Astrocyte of the spinal cord (primary cell): ENCODE measurements around the gene CSAD.
"Not testable (repeated sequence)": the region's sequence is repeated elsewhere in the genome, so short reads cannot be mapped to it uniquely, and the experiment has no call there.

Source experiments
- DNase-seq: peaks from one replicate; pipeline ENCODE4 v3.0.0; 2011; ENCODE audit warnings: low read depth, low spot score
- H3K4me3 ChIP-seq: 2 replicates; pipeline ENCODE4 v1.5.1; 2011; ENCODE audit warnings: low read depth, mild to moderate bottlenecking, low read length, moderate library complexity
- in situ Hi-C: cut with HindIII; loops from 2 replicates; pipeline ENCODE4 v1.10.0; 2017; ENCODE audit warnings: low sequenced_read_pairs
- TF ChIP-seq, protein P1 (sequence below): IDR thresholded peaks from 2 replicates; pipeline ENCODE4 v1.5.1; 2012; ENCODE audit warnings: low read depth, mild to moderate bottlenecking, low read length, inconsistent platforms

CSAD gene

DNA sequence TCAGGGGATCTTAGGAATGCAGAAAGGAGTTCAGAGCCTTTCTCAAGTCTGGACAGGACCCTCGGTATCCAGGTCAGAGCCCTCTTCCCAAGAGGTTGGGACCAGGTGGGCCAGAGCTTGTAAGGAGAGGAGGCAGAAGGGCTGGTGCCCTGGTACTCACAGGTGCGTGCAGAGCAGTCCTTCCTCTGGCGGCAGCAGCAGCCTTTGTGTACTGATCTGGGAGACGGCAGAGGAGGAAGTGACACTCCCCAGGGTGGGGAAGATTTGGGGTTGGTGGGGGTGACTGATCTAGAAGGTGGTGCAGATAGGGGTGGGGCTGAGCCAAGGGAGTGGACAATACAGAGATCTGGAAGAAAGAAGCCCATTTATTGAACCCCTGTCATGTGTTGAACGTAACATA, 26.3 kb upstream of the CSAD start, which contains the start of gene ITGB7:
ITGB7 (minus strand) TSS at position 210 of the 400 bp plus-strand sequence. CDS start 6,808 bp downstream, outside the sequence.
- no peak for DNase-seq
- TF ChIP-seq, protein P1, sequence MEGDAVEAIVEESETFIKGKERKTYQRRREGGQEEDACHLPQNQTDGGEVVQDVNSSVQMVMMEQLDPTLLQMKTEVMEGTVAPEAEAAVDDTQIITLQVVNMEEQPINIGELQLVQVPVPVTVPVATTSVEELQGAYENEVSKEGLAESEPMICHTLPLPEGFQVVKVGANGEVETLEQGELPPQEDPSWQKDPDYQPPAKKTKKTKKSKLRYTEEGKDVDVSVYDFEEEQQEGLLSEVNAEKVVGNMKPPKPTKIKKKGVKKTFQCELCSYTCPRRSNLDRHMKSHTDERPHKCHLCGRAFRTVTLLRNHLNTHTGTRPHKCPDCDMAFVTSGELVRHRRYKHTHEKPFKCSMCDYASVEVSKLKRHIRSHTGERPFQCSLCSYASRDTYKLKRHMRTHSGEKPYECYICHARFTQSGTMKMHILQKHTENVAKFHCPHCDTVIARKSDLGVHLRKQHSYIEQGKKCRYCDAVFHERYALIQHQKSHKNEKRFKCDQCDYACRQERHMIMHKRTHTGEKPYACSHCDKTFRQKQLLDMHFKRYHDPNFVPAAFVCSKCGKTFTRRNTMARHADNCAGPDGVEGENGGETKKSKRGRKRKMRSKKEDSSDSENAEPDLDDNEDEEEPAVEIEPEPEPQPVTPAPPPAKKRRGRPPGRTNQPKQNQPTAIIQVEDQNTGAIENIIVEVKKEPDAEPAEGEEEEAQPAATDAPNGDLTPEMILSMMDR: no peak
- H3K4me3 ChIP-seq: no peak within 1 kb of the TSS
- in situ Hi-C loops: no loop called here

DNA sequence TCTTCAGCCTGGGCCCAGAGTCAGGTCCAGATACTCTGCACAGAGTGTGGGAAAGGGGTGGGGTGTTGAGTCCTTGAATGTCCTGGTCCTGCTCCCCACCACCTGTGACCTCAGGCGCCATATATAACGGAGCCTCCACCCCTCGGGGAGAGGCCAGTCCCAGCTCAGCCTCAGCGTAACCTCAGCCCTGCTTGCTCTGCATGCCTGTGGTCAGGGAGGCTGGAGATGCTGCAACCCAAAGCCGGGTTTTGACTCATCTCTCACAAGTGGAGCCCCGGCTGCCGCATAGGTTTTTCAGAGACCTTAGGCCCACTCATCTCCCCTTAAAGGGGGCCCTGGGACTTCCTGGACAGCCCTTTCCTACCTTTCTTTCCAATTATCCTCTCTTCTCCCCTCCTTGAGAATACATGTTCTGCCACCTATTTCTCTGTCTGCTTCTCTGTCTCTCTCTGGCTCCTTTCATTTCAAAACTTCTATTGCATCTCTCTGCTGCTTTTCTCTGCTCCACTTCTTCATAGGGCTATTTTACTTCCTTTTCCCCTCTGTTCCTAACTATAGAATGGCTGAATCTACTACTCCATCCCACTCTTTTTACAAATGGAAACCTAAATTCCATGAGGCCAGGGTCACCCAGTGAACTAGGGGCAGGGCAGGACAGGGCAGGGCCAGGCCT, 25.2 kb upstream of the CSAD start:
- no peak overlapping the region for H3K4me3 ChIP-seq
- in situ Hi-C loops: no loop called here
- DNase-seq: peak; percentile 83
- TF ChIP-seq, protein P1: no peak

DNA sequence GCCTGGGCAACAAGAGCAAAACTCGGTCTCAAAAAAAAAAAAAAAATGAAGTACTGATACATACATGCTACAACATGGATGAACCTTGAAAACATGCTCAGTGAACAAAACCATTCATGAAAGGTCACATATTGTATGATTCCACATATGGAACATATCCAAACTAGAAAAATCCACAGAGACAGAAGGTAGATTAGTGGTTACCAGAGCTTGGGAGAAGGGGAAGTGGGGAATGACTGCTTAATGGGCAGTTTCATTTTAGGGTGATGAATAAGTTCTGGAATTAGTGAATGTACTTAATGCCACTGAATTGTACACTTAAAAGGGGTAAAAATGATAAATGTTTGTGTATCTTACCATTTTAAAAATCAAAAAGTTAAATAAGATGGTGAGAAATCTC, 23.6 kb upstream of the CSAD start:
- in situ Hi-C loops: no loop called here
- DNase-seq: no peak
- TF ChIP-seq, protein P1: no peak
- no peak overlapping the region for H3K4me3 ChIP-seq

DNA sequence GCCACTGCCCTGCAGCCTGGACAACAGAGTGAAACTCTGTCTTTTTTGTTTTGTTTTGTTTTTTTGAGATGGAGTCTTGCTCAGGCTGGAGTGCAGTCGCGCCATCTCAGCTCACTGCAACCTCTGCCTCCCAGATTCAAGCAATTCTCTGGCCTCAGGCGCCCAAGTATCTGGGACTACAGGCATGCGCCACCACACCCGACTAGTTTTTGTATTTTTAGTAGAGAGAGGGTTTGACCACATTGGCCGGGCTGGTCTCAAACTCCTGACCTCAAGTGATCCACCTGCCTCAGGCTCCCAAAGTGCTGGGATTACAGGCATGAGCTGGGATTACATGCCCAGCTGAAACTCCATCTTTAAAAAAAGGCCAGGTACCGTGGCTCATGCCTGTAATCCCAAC, 21.6 kb upstream of the CSAD start:
- in situ Hi-C loops, H3K4me3 ChIP-seq, DNase-seq: not testable (repeated sequence)

DNA sequence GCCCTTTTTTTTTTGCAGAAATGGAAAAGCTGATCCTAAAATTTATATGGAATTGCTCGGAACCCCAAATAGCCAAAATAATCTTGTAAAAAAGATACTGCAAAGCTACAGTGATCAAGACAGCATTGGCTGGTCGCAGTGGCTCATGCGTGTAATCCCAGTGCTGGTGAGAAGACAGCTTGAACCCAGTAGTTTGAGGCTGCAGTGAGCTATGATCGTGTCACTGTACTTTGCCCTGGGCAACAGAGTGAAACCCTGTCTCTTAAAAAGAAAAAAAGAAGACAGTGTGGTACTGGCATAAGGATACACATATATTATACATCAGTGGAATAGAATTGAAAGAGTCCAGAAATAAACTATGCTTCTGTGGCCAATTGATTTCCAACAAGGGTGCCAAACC, 20.9 kb upstream of the CSAD start:
- in situ Hi-C loops: no loop called here
- no peak overlapping the region for H3K4me3 ChIP-seq

DNA sequence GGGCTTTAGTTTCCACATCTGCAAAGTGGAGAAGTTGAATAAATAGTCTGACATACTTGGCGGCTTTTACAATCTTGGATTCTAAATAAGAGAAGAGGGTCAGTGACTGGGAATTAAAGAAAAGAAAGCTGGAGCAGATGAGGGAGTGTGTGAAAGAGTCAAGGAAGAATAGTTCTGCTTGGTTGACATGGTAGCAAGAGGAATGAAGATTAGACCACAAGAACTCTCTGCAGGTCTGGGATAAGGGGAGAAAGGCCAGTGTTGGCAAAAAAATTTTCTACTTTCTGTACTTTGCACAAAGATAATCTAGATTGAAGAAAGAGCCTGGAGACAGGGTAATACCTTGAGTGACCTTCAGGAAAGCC, 20.4 kb upstream of the CSAD start:
- no peak overlapping the region for H3K4me3 ChIP-seq
- in situ Hi-C loops: no loop called here
- TF ChIP-seq, protein P1: no peak
- peak; percentile 52 for DNase-seq

More for the DNA sequence above, 20.9 kb upstream of the CSAD start:
- DNase-seq: no peak
- TF ChIP-seq, protein P1: no peak

DNA sequence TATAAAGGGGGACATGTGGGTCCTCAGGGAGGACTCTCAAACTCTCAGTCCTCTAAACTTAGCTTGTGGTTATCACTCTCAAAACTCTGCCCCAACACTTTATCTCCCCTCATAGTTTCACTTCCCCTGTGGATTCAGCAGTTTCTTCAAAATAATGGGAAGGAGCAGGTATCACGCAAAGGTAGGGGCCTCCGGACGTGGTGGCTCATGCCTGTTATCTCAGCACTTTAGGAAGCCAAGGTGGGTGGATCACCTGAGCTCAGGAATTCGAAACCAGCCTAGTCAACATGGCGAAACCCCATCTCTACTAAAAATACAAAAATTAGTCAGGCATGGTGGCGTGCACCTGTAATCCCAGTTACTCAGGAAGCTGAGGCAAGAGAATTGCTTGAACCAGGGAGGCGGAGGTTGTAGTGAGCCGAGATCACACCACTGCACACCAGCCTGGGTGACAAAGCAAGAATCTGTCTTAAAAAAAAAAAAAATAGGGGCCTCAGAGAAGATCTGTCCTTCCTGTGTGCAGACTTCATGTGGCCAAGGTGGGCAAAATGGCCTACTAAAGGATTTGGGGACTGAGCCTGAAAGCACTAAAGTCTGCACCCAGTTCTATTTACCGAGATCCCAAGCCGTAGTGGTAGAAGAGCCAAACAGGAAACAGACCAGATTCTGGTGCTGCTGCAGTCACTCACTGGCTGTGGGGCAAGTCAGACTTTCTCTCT, 19.9 kb upstream of the CSAD start:
- no peak overlapping the region for H3K4me3 ChIP-seq
- TF ChIP-seq, protein P1: no peak
- no peak for DNase-seq
- in situ Hi-C loops: no loop called here
